SU-DHL-6 (cell line): ENCODE measurements around the gene TMEM50B.

Source experiments
- H2AFZ ChIP-seq: fragments of 200-600 bp; sonication (generic); 2 replicates; pipeline ENCODE4 v1.6.1; 2014; ENCODE audit warnings: low read depth, mild to moderate bottlenecking, moderate library complexity, mixed read lengths, antibody characterized with exemption, low read length; ENCODE audit not compliant: severe bottlenecking
- H3F3A ChIP-seq: fragments of 200-600 bp; shearing (Covaris generic); 2 replicates; pipeline ENCODE4 v1.6.0; 2016; ENCODE audit warnings: antibody characterized with exemption, mild to moderate bottlenecking; ENCODE audit not compliant: insufficient read depth
- H3K27ac ChIP-seq: fragments of 200-600 bp; sonication (generic); 2 replicates; pipeline ENCODE4 v1.5.1; 2016; ENCODE audit warnings: low read depth, mild to moderate bottlenecking, low read length, moderate library complexity, mixed read lengths
- H3K27me3 ChIP-seq: fragments of 200-600 bp; sonication (generic), shearing (Covaris generic); 2 replicates; pipeline ENCODE4 v1.6.0; 2014; ENCODE audit warnings: mild to moderate bottlenecking, low read length
- H3K36me3 ChIP-seq: fragments of 200-600 bp; sonication (generic); 2 replicates; pipeline ENCODE4 v1.6.1; 2014; ENCODE audit warnings: mild to moderate bottlenecking, low read length, mixed read lengths
- H3K4me2 ChIP-seq: fragments of 300-600, 200-600 bp; shearing (Covaris generic), sonication (generic); 2 replicates; pipeline ENCODE4 v1.6.0; 2014; ENCODE audit warnings: low read length, low read depth, mild to moderate bottlenecking; ENCODE audit not compliant: poor library complexity, severe bottlenecking
- H3K4me3 ChIP-seq: fragments of 200-600 bp; sonication (generic); 2 replicates; pipeline ENCODE4 v1.5.1; 2014; ENCODE audit warnings: antibody characterized with exemption, low read length, mild to moderate bottlenecking, mixed read lengths; ENCODE audit not compliant: insufficient read depth, poor library complexity, severe bottlenecking
- H3K79me2 ChIP-seq: fragments of 200-600 bp; sonication (generic); 2 replicates; pipeline ENCODE4 v1.6.1; 2014; ENCODE audit warnings: mild to moderate bottlenecking, low read length, moderate library complexity; ENCODE audit not compliant: insufficient read depth
- H3K9ac ChIP-seq: fragments of 200-600 bp; sonication (generic); 2 replicates; pipeline ENCODE4 v1.7.0; 2014; ENCODE audit warnings: mild to moderate bottlenecking, low read length
- H3K9me2 ChIP-seq: fragments of 200-600 bp; sonication (generic); replicated peaks from 2 replicates; pipeline ENCODE4 v1.6.1; 2014; ENCODE audit warnings: low read length; ENCODE audit not compliant: insufficient read depth
- H3K9me3 ChIP-seq: fragments of 200-600 bp; sonication (generic); 2 replicates; pipeline ENCODE4 v1.6.1; 2014; ENCODE audit warnings: low read length, mixed read lengths; ENCODE audit not compliant: insufficient read depth
- H4K20me1 ChIP-seq: fragments of 200-600 bp; sonication (generic); 2 replicates; pipeline ENCODE4 v1.6.1; 2014; ENCODE audit warnings: low read depth, mild to moderate bottlenecking, antibody characterized with exemption, low read length, moderate library complexity, mixed read lengths
- EZH2phosphoT487 ChIP-seq: fragments of 200-600 bp; sonication (generic), shearing (Covaris generic); conservative IDR thresholded peaks from 2 replicates; pipeline ENCODE4 v1.6.1; 2018; ENCODE audit warnings: mild to moderate bottlenecking, antibody characterized with exemption, low read length, moderate library complexity, mixed read lengths
- TF ChIP-seq, protein P1 (sequence below): fragments of 200-600 bp; sonication (generic); IDR thresholded peaks from one replicate; pipeline ENCODE4 v1.5.1; 2017; ENCODE audit warnings: antibody characterized with exemption, mild to moderate bottlenecking, low read length, moderate library complexity; ENCODE audit not compliant: insufficient read depth, poor library complexity, severe bottlenecking

Gene TMEM50B

DNA sequence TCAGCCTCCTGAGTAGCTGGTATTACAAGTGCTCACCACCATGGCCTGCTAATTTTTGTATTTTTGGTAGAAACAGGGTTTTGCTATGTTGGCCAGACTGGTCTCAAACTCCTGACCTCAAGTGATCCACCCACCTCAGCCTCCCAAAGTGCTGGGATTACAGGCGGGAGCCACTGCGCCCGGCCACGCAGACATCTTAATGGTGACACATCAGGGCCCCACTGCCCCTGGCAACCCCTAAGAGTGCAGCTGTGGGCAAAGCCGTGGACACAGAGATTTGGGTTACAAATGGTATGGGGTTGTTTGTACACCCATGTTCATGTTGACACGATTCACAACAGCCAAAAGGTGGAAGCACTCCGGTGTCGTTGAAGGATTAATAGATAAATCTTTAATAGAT lies 46.8 kb downstream of the TMEM50B start:
- TF ChIP-seq EZH2phosphoT487, result no peak
- TF ChIP-seq, protein P1, sequence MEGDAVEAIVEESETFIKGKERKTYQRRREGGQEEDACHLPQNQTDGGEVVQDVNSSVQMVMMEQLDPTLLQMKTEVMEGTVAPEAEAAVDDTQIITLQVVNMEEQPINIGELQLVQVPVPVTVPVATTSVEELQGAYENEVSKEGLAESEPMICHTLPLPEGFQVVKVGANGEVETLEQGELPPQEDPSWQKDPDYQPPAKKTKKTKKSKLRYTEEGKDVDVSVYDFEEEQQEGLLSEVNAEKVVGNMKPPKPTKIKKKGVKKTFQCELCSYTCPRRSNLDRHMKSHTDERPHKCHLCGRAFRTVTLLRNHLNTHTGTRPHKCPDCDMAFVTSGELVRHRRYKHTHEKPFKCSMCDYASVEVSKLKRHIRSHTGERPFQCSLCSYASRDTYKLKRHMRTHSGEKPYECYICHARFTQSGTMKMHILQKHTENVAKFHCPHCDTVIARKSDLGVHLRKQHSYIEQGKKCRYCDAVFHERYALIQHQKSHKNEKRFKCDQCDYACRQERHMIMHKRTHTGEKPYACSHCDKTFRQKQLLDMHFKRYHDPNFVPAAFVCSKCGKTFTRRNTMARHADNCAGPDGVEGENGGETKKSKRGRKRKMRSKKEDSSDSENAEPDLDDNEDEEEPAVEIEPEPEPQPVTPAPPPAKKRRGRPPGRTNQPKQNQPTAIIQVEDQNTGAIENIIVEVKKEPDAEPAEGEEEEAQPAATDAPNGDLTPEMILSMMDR, result no peak
- H2AFZ ChIP-seq, result no peak overlapping the region
- H3K27ac ChIP-seq, result no peak overlapping the region
- H3K27me3 ChIP-seq, result no peaks in the 10 kb centered on the region
- no peaks in the 10 kb centered on the region for H3K9me3 ChIP-seq
- peaks cover 18% of the 10 kb centered on the region; the same call in 1 of the 2 replicates for H3F3A ChIP-seq
- H3K4me2 ChIP-seq, result no peak overlapping the region
- peaks cover 38% of the 10 kb centered on the region for H3K36me3 ChIP-seq
- H4K20me1 ChIP-seq, result no peaks in the 10 kb centered on the region
- no peak overlapping the region for H3K9ac ChIP-seq
- H3K79me2 ChIP-seq, result no peaks in the 10 kb centered on the region
- no peaks in the 10 kb centered on the region for H3K9me2 ChIP-seq
- H3K4me3 ChIP-seq, result no peak overlapping the region

DNA sequence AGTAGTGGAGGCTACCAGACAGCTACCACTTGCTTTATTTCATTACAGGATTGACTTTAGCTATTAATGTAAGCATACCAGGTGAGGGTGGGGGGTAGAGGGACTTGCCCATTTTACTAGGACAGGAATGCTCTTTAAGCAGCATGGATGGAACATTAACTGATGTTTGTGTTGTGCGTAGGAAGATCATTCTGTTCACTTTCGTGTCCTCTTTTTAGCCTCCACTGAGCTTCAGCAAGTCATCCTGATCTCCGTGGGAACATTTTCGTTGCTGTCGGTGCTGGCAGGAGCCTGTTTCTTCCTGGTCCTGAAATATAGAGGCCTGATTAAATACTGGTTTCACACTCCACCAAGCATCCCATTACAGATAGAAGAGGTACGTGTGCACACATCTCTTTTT lies 47.3 kb downstream of the TMEM50B start:
- Histone ChIP-seq H4K20me1 (no peaks in the 10 kb centered on the region), H3K4me3 (no peak overlapping the region), H3K9ac (no peak overlapping the region), H3K9me3 (no peaks in the 10 kb centered on the region), H3K36me3 (peaks cover 38% of the 10 kb centered on the region), H3K27ac (no peak overlapping the region), H3F3A (peaks cover 17% of the 10 kb centered on the region; the same call in 1 of the 2 replicates), H3K79me2 (no peaks in the 10 kb centered on the region), H3K4me2 (no peak overlapping the region), H3K27me3 (no peaks in the 10 kb centered on the region), H2AFZ (no peak overlapping the region), H3K9me2 (no peaks in the 10 kb centered on the region)
- no peak for TF ChIP-seq EZH2phosphoT487
- TF ChIP-seq, protein P1, result no peak

DNA sequence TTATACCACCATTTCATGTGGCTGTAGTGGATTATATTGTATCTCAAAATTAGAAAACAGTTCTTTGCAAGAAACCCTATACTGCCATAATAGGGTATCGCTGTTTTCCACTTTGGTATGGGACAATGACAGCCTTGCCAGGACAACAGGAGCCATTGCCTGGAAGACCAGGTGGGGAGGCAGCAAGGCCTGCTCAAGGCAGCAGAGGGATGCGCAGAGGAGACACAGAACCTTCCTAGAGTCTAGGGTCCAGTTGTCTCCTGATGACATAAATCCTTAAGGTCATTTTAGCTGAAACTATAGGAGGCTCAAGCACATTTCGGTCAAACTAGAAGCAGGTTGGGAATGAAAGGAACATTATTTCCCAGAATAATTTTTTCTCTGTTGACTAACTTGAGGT lies 48.9 kb downstream of the TMEM50B start:
- H3K4me3 ChIP-seq, result no peak overlapping the region
- no peak overlapping the region for H2AFZ ChIP-seq
- no peak overlapping the region for H3K4me2 ChIP-seq
- H3K79me2 ChIP-seq, result no peaks in the 10 kb centered on the region
- no peaks in the 10 kb centered on the region for H3K9me2 ChIP-seq
- H3K9ac ChIP-seq, result no peak overlapping the region
- TF ChIP-seq, protein P1, result no peak
- no peak for TF ChIP-seq EZH2phosphoT487
- H3K27ac ChIP-seq, result no peak overlapping the region
- H3K27me3 ChIP-seq, result no peaks in the 10 kb centered on the region
- H3F3A ChIP-seq, result 0 out of 2 replicates have a peak, but pooled peaks cover 4% of the 10 kb centered on the region
- H3K36me3 ChIP-seq, result peaks cover 35% of the 10 kb centered on the region
- H3K9me3 ChIP-seq, result no peaks in the 10 kb centered on the region
- no peaks in the 10 kb centered on the region for H4K20me1 ChIP-seq

DNA sequence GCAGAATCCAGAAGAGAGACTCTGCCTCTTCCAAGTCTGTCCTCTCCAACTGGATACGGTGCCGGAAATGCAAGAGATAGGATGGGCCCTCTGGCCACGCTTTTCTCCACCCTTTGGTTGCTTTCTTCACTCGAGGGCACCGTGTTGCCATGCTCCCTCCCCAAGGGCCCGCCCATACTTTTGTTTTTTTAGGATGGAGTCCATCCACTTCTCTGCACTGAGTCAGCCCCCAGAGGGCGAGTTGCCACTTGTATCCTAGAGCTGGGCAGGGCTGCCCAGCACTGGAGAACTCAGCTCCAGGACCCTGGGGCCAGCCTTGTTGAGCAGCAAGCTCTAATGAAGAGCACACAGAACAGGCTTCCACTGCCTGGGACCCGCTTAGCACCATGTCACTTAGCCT lies 51.1 kb downstream of the TMEM50B start:
- no peaks in the 10 kb centered on the region; the same call in 1 of the 2 replicates for H4K20me1 ChIP-seq
- H3K9ac ChIP-seq, result no peak overlapping the region
- H3K36me3 ChIP-seq, result peaks cover 37% of the 10 kb centered on the region
- no peaks in the 10 kb centered on the region for H3K79me2 ChIP-seq
- H2AFZ ChIP-seq, result no peak overlapping the region
- no peaks in the 10 kb centered on the region for H3K9me2 ChIP-seq
- TF ChIP-seq, protein P1, result no peak
- TF ChIP-seq EZH2phosphoT487, result no peak
- no peak overlapping the region for H3K4me3 ChIP-seq
- no peaks in the 10 kb centered on the region for H3K27me3 ChIP-seq
- no peaks in the 10 kb centered on the region for H3F3A ChIP-seq
- H3K9me3 ChIP-seq, result no peaks in the 10 kb centered on the region
- no peak overlapping the region for H3K27ac ChIP-seq
- H3K4me2 ChIP-seq, result no peak overlapping the region
